B cell (primary cell): ENCODE data around the gene MON1A.

ENCODE experiments used
- CTCF ChIP-seq: fragments of 200-600 bp; IDR thresholded peaks from one replicate; pipeline ENCODE4 v1.8.0; 2022; ENCODE audit warnings: antibody characterized with exemption, mild to moderate bottlenecking
- EZH2 ChIP-seq: IDR thresholded peaks from 2 replicates; pipeline ENCODE4 v1.6.1; 2012; ENCODE audit warnings: borderline replicate concordance, low read depth, mild to moderate bottlenecking, moderate library complexity, low read length; ENCODE audit not compliant: insufficient read depth, poor library complexity, severe bottlenecking

- TF ChIP-seq CTCF (no peak), EZH2 (no peak)
Observed at GRCh38 chr3:49873623-49874022, 56.0 kb downstream of the MON1A start.
